SK-N-SH (cell line): Measurements from ENCODE around the gene OSBPL10. TPM values are rescaled to one million over a fixed set of nuclear protein-coding genes. Genes with fewer than 3 reads are reported as not detected.

ENCODE experiments used
- CTCF ChIA-PET: fragments of 300-600, 350-600 bp; formaldehyde crosslinking; extraction: SDS; loops from one replicate; lab custom pipeline; 2021; lab: Yijun Ruan, JAX
- POLR2A ChIA-PET: fragments of 350-600 bp; sonication (Branson Sonifier 250); formaldehyde crosslinking; extraction: SDS; loops from one replicate; lab custom pipeline; 2020; ENCODE audit warnings: antibody characterized with exemption, inconsistent platforms; lab: Yijun Ruan, JAX
- DNase-seq: peaks from one replicate; pipeline ENCODE4 v3.0.0; 2012
- H2AFZ ChIP-seq: fragments of 200-600 bp; sonication (generic); 2 replicates; pipeline ENCODE4 v1.8.1; 2016; ENCODE audit warnings: antibody characterized with exemption, mild to moderate bottlenecking, low read depth
- H3F3A ChIP-seq: fragments of 200-600 bp; sonication (generic); replicated peaks from 2 replicates; pipeline ENCODE3; 2016; ENCODE audit warnings: antibody characterized with exemption, mild to moderate bottlenecking; ENCODE audit not compliant: insufficient read depth
- H3K27ac ChIP-seq, 2 experiments: fragments of 200-500 bp in 1 of 2; fragments of 200-600 bp in 1 of 2; sonication (Bioruptor generic) in 1 of 2; sonication (generic), shearing (Covaris generic) in 1 of 2; 2 replicates each; pipeline versions ENCODE4 v1.5.1 to v1.6.1; 2014 to 2016; ENCODE audit warnings: low read depth in 2 of 2, inconsistent platforms in 1 of 2, low read length in 1 of 2, mild to moderate bottlenecking in 1 of 2, mixed read lengths in 1 of 2
- H3K27me3 ChIP-seq: fragments of 200-600 bp; sonication (generic), shearing (Covaris generic); 2 replicates; pipeline ENCODE4 v1.6.1; 2016; ENCODE audit warnings: mixed run types; ENCODE audit not compliant: insufficient read depth
- H3K36me3 ChIP-seq, 2 experiments: fragments of 200-500 bp in 1 of 2; fragments of 200-600 bp in 1 of 2; sonication (Bioruptor generic) in 1 of 2; sonication (generic) in 1 of 2; replicated peaks in 1 of 2; 2 replicates each; pipeline versions ENCODE3 to v1.5.1; 2014 to 2016; ENCODE audit warnings: low read length in 1 of 2, mild to moderate bottlenecking in 1 of 2; ENCODE audit not compliant: insufficient read depth in 2 of 2, control insufficient read depth in 1 of 2
- H3K4me1 ChIP-seq, 2 experiments: fragments of 200-500 bp in 1 of 2; fragments of 200-600 bp in 1 of 2; sonication (Bioruptor generic) in 1 of 2; sonication (generic), shearing (Covaris generic) in 1 of 2; 2 replicates each; pipeline versions ENCODE4 v1.5.1 to v1.6.1; 2014 to 2016; ENCODE audit warnings: low read depth in 1 of 2, low read length in 1 of 2, mixed run types in 1 of 2; ENCODE audit not compliant: insufficient read depth in 2 of 2, control insufficient read depth in 1 of 2
- H3K4me2 ChIP-seq: fragments of 200-600 bp; sonication (generic), shearing (Covaris generic); 2 replicates; pipeline ENCODE4 v1.6.1; 2017; ENCODE audit warnings: mixed run types
- H3K4me3 ChIP-seq, 2 experiments: fragments of 200-500 bp in 1 of 2; fragments of 200-600 bp in 1 of 2; sonication (Bioruptor generic) in 1 of 2; sonication (generic), shearing (Covaris generic) in 1 of 2; 2 replicates each; pipeline versions ENCODE4 v1.5.1 to v1.8.1; 2014 to 2016; ENCODE audit warnings: low read depth in 2 of 2, inconsistent platforms in 1 of 2, low read length in 1 of 2, mild to moderate bottlenecking in 1 of 2, mixed read lengths in 1 of 2, moderate library complexity in 1 of 2
- H3K79me2 ChIP-seq: fragments of 200-600 bp; sonication (generic); 2 replicates; pipeline ENCODE4 v1.8.1; 2017; ENCODE audit warnings: mild to moderate bottlenecking; ENCODE audit not compliant: insufficient read depth
- H3K9ac ChIP-seq: fragments of 200-600 bp; sonication (generic); 2 replicates; pipeline ENCODE4 v1.6.1; 2017; ENCODE audit warnings: mixed run types
- H3K9me2 ChIP-seq: fragments of 200-600 bp; sonication (generic); 2 replicates; pipeline ENCODE4 v1.6.1; 2017; ENCODE audit warnings: mixed run types
- H3K9me3 ChIP-seq: fragments of 200-600 bp; sonication (generic); 2 replicates; pipeline ENCODE4 v1.6.1; 2017; ENCODE audit warnings: mixed run types, mild to moderate bottlenecking, moderate library complexity
- H4K20me1 ChIP-seq: fragments of 200-600 bp; sonication (generic); 2 replicates; pipeline ENCODE4 v1.6.1; 2017; ENCODE audit warnings: mild to moderate bottlenecking, mixed run types; ENCODE audit not compliant: insufficient read depth
- CHD2 ChIP-seq: fragments of 150-350 bp; IDR thresholded peaks from 2 replicates; pipeline ENCODE4 v1.6.1; 2018; ENCODE audit warnings: low read length; ENCODE audit not compliant: partially characterized antibody
- CTCF ChIP-seq: fragments of 200-600 bp; sonication (generic); IDR thresholded peaks from 2 replicates; pipeline ENCODE4 v1.6.1; 2017; ENCODE audit warnings: antibody characterized with exemption, mild to moderate bottlenecking, moderate library complexity
- FOSL2 ChIP-seq: IDR thresholded peaks from 2 replicates; pipeline ENCODE4 v1.4.0; 2012; ENCODE audit warnings: low read depth, mild to moderate bottlenecking, moderate library complexity, borderline replicate concordance
- FOXJ3 ChIP-seq: sonication (generic); formaldehyde crosslinking; IDR thresholded peaks from 2 replicates; pipeline ENCODE4 v1.5.1; 2020; ENCODE audit warnings: mild to moderate bottlenecking, missing genetic modification reagents
- FOXM1 ChIP-seq: IDR thresholded peaks from 2 replicates; pipeline ENCODE4 v1.4.0; 2012; ENCODE audit warnings: low read depth, mild to moderate bottlenecking
- IRF3 ChIP-seq: fragments of 150-350 bp; IDR thresholded peaks from 2 replicates; pipeline ENCODE4 v1.6.1; 2016; ENCODE audit warnings: mild to moderate bottlenecking, low read depth, low read length
- JUND ChIP-seq: IDR thresholded peaks from 2 replicates; pipeline ENCODE4 v1.4.0; 2012
- MEF2A ChIP-seq: IDR thresholded peaks from 2 replicates; pipeline ENCODE4 v1.4.0; 2012; ENCODE audit warnings: low read depth, borderline replicate concordance
- MXI1 ChIP-seq: IDR thresholded peaks from 2 replicates; pipeline ENCODE4 v1.6.1; 2012; ENCODE audit warnings: mild to moderate bottlenecking, low read depth, low read length, improper control_type of control experiment
- PBX3 ChIP-seq: IDR thresholded peaks from 2 replicates; pipeline ENCODE4; 2012
- POLR2AphosphoS5 ChIP-seq: IDR thresholded peaks from 2 replicates; pipeline ENCODE4 v1.6.1; 2012; ENCODE audit warnings: low read depth, low read length
- RAD21 ChIP-seq: IDR thresholded peaks from 2 replicates; pipeline ENCODE4 v1.6.1; 2012; ENCODE audit warnings: mild to moderate bottlenecking, low read length
- REST ChIP-seq: IDR thresholded peaks from 2 replicates; pipeline ENCODE4 v1.6.1; 2012; ENCODE audit warnings: mild to moderate bottlenecking, low read depth, low read length, moderate library complexity
- RXRA ChIP-seq: IDR thresholded peaks from 2 replicates; pipeline ENCODE4 v1.4.0; 2012; ENCODE audit warnings: low read depth, mild to moderate bottlenecking, borderline replicate concordance
- TAF1 ChIP-seq: IDR thresholded peaks from 2 replicates; pipeline ENCODE4 v1.6.1; 2012; ENCODE audit warnings: low read depth, mild to moderate bottlenecking, low read length, moderate library complexity, borderline replicate concordance
- TEAD4 ChIP-seq: IDR thresholded peaks from 2 replicates; pipeline ENCODE4 v1.4.0; 2012; ENCODE audit warnings: mild to moderate bottlenecking, borderline replicate concordance; ENCODE audit not compliant: insufficient read depth
- USF1 ChIP-seq: IDR thresholded peaks from 2 replicates; pipeline ENCODE4 v1.4.0; 2012; ENCODE audit warnings: low read depth, borderline replicate concordance
- ZBTB33 ChIP-seq: IDR thresholded peaks from 2 replicates; pipeline ENCODE4 v1.4.0; 2012; ENCODE audit warnings: low read depth, borderline replicate concordance
- WGBS: methylation state at CpG from one replicate; pipeline ENCODE4 v1.1.6; 2017; ENCODE audit warnings: low lambda C conversion rate; 5-methylcytosine and 5-hydroxymethylcytosine counted together
- polyA plus RNA-seq, 3 experiments: library from polyadenylated mRNA; depleted of rRNA; stranded (reverse); fragments of >200 nt; gene quantifications; 2 replicates each; pipeline ENCODE4 v1.2.3, GENCODE V29; 2012

OSBPL10 gene
- polyA plus RNA-seq, 1 of the 3 experiments (the other 2 are of a cell fraction), result 0.12 TPM

- Histone ChIP-seq H3K27me3 (peaks cover 9% of the 10 kb centered on the region; the same call in 1 of the 2 replicates), H3K79me2 (no peaks in the 10 kb centered on the region), H3K4me1 (peaks cover 0 to 2% of the 10 kb centered on the region in 2 experiments; a peak in 1 of 4 replicates), H3F3A (no peaks in the 10 kb centered on the region), H3K9ac (no peak overlapping the region), H4K20me1 (no peaks in the 10 kb centered on the region), H3K36me3 (no peaks in the 10 kb centered on the region), H3K4me2 (no peak overlapping the region), H3K9me3 (no peaks in the 10 kb centered on the region), H3K9me2 (no peaks in the 10 kb centered on the region), H3K27ac (no peak overlapping the region), H3K4me3 (no peak overlapping the region), H2AFZ (no peak overlapping the region)
- POLR2A ChIA-PET, result no interaction called here
- WGBS, result 63% methylated on average over 5 of the region's 5 CpGs
- TF ChIP-seq FOSL2 (no peak), REST (no peak), CHD2 (no peak), JUND (no peak), MEF2A (no peak), ZBTB33 (no peak), TAF1 (no peak), MXI1 (no peak), FOXJ3 (no peak), FOXM1 (no peak), POLR2AphosphoS5 (no peak), RXRA (no peak), USF1 (no peak), IRF3 (no peak), RAD21 (no peak), PBX3 (no peak), CTCF (no peak), TEAD4 (no peak)
- CTCF ChIA-PET, result interaction anchor here (1.1 kb wide), 1 partner anchor 44 kb away, joined by 5 read pairs; no protein-coding TSS in a partner anchor
- no peak for DNase-seq
Observed at GRCh38 chr3:31974964-31975363, 6.1 kb downstream of the OSBPL10 start.
